ENCODE results near the gene C14orf119.

The C14orf119 gene

DNA sequence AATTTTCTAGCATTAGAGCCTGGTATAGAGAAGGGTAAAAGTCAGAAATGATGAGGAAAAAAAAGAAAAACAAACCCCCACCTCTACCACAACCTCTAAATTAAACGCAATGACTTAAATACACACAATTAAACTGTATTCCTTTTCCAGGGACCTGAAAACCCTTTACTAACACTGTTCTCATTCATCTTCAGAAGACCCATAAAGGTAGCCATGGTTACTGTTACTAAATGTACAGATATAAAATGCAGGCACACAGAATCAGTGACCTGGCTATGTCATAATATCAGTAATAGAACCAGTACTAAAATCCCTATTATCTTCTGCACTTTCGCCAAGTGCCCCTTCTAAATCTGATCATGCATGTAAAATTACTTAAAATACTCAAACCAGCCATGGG lies 1.8 kb upstream of the C14orf119 start:
- peak overlapping the region; percentile 92 for H3K4me3 ChIP-seq (ENCODE audit: low read depth, low read length)
- TF ChIP-seq, protein P1, sequence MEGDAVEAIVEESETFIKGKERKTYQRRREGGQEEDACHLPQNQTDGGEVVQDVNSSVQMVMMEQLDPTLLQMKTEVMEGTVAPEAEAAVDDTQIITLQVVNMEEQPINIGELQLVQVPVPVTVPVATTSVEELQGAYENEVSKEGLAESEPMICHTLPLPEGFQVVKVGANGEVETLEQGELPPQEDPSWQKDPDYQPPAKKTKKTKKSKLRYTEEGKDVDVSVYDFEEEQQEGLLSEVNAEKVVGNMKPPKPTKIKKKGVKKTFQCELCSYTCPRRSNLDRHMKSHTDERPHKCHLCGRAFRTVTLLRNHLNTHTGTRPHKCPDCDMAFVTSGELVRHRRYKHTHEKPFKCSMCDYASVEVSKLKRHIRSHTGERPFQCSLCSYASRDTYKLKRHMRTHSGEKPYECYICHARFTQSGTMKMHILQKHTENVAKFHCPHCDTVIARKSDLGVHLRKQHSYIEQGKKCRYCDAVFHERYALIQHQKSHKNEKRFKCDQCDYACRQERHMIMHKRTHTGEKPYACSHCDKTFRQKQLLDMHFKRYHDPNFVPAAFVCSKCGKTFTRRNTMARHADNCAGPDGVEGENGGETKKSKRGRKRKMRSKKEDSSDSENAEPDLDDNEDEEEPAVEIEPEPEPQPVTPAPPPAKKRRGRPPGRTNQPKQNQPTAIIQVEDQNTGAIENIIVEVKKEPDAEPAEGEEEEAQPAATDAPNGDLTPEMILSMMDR (IDR thresholded peaks at IDR 0.05; ENCODE audit: low read depth, low read length), result no peak

GRCh38 chr14:23093991-23094665 lies 1.2 kb upstream of the C14orf119 start:
- TF ChIP-seq, protein P1 (IDR thresholded peaks at IDR 0.05; ENCODE audit: low read depth, low read length), result no peak
- H3K4me3 ChIP-seq (ENCODE audit: low read depth, low read length), result peak overlapping the region; percentile 92

DNA sequence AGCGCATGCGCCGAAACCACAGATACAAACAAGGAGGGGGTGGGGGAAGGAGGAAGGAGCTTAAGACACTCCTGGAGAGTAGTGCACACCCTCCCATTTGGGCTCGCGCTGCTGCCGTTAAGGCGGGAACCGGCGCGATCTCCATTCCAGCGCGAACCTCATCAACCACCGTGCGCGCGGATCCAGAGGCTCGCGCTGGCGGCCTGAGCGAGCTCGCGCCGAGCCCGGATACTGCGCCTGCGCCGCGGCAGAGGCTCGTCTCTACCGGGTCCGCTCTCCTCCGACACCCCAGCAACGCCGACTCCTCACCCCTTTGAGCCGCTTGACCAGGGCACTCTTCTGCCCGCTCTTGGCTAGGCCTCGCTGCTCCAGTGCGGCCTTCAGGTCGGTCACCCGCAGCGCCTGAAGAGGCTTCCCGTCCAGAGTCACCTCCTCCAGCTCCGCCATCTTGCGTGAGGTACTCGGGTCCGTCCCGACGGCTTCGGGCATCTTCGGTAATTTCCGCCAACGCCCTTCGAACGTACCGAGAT lies 574 bp upstream of the C14orf119 start, which contains the start of gene ACIN1:
ACIN1 (minus strand) TSS at position 471 of the 530 bp plus-strand sequence; CDS start at position 447, 24 bp downstream.
- peak within 1 kb of the TSS; percentile 92 for H3K4me3 ChIP-seq (ENCODE audit: low read depth, low read length)
- TF ChIP-seq, protein P1 (IDR thresholded peaks at IDR 0.05; ENCODE audit: low read depth, low read length), result no peak

DNA sequence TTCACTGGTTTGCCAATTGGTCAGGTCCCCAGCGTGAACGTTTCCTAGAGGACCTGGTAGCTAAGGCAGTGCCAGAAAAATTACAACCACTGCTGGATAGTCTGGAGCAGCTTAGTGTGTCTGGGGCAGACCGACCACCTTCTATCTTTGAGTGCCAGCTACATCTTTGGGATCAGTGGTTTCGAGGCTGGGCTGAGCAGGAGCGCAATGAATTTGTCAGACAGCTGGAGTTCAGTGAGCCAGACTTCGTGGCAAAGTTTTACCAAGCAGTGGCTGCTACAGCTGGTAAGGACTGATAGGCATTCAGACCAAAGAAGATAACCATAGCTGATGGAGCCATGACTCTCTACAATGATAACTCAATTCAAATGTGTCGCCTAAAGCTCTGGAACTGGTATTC lies 2.5 kb downstream of the C14orf119 start:
- H3K4me3 ChIP-seq (ENCODE audit: low read depth, low read length), result no peak overlapping the region
- TF ChIP-seq, protein P1 (IDR thresholded peaks at IDR 0.05; ENCODE audit: low read depth, low read length), result no peak

DNA sequence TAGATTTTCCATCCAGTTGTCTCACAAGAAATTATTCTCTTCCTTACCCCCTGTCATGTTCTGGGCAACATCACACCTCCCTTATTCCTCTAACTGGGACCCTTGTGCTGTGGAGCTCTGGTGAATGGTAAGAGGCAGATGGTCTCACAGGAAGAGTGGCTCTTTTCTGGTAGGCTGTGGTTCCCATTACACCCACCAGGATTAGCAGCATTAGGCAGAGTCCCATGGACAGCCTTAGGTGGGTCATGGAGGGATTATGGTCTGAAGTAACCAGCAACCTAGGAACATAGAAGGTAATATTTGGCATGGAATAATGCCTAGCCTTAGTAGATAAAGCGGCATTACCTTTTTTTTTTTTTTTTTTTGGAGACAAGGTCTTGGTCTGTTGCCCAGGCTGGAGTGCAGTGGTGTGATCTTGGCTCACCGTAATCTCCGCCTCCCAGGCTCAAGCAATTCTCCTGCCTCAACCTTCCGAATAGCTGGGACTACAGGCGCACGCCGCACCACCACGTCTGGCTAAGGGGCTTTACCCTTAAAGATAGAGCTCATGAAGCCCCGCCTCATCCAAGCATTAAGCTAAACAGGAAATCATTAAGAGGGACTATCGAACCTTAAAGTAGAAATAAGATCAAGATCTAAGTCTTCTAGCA lies 4.0 kb downstream of the C14orf119 start:
- no peak overlapping the region for H3K4me3 ChIP-seq (ENCODE audit: low read depth, low read length)
- TF ChIP-seq, protein P1 (IDR thresholded peaks at IDR 0.05; ENCODE audit: low read depth, low read length), result no peak

- no peak overlapping the region for H3K4me3 ChIP-seq (ENCODE audit: low read depth, low read length)
- TF ChIP-seq, protein P1 (IDR thresholded peaks at IDR 0.05; ENCODE audit: low read depth, low read length), result no peak
Observed at GRCh38 chr14:23101213-23101970, 6.1 kb downstream of the C14orf119 start.

Measured in WI38 (cell line).